ENCODE results near the gene FGF14.

Gene FGF14

DNA sequence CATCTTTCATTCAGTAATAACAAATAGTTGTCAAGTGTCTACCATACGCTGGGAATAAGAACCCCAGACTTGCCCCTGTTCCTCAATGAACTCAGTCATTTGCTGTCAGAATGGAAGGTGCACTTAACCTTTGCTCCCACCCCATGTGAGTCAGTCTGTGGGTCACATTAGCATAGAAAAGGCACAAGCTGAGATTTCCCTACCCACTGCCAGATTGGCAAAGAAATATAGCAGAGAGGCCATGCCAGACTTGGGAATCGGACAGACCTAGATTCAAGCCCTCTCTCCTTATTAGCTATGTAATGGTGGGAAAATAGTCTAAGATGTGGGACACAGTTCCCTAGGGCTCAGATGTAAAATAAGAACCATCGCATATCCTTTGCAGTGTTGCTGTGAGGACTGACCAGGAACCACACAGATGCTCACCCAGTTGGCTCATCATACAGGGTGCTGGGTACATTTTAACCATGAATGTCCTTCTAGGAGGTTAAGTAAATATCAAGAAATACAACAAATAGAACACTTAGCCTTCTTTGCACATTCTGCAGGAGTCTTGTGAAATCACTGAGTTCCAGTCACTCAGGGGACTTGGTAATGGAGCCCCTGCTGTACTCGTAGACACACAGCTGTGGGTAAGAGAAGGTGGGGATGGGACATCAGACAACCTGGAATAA, 218.2 kb downstream of the FGF14 start:
- POLR2A ChIA-PET, result no interaction called here
- H3K27ac ChIP-seq (ENCODE audit: extremely low read depth, low read depth, low read length), result no peak overlapping the region
- no peak overlapping the region for H3K4me3 ChIP-seq (ENCODE audit: low read depth, low read length)

GRCh38 chr13:102182170-102182569, 219.7 kb downstream of the FGF14 start:
- Histone ChIP-seq H3K9me3 (ENCODE audit: control insufficient read depth, insufficient read depth, low read depth, low read length) (no peaks in the 10 kb centered on the region), H3K4me3 (ENCODE audit: low read depth, low read length) (no peak overlapping the region), H3K27ac (ENCODE audit: extremely low read depth, low read depth, low read length) (no peak overlapping the region), H3K36me3 (ENCODE audit: control insufficient read depth in 2 of 2, insufficient read depth in 1 of 2, low read length in 2 of 2) (no peaks in the 10 kb centered on the region), H3K4me1 (ENCODE audit: control insufficient read depth, insufficient read depth, low read length) (no peaks in the 10 kb centered on the region)
- CTCF ChIA-PET, result no interaction called here
- POLR2A ChIA-PET, result no interaction called here
- TF ChIP-seq ZBTB6 (tag by site-specific recombination; IDR thresholded peaks at IDR 0.05) (no peak), ZNF521 (tag by site-specific recombination; IDR thresholded peaks at IDR 0.05) (no peak), ZNF48 (tag by site-specific recombination; IDR thresholded peaks at IDR 0.05) (no peak), ZNF266 (tag by site-specific recombination; IDR thresholded peaks at IDR 0.05; ENCODE audit: low read depth) (no peak), ZNF302 (tag by site-specific recombination; IDR thresholded peaks at IDR 0.05; ENCODE audit: low read depth) (no peak), ZNF202 (tag by site-specific recombination; IDR thresholded peaks at IDR 0.05; ENCODE audit: borderline replicate concordance) (no peak), MYNN (tag by site-specific recombination; IDR thresholded peaks at IDR 0.05; ENCODE audit: borderline replicate concordance) (no peak), KLF9 (tag by site-specific recombination; IDR thresholded peaks at IDR 0.05; ENCODE audit: low read depth) (no peak), ZBTB48 (tag by site-specific recombination; IDR thresholded peaks at IDR 0.05) (no peak), RBAK (tag by site-specific recombination; IDR thresholded peaks at IDR 0.05) (no peak), KLF16 (tag by site-specific recombination; IDR thresholded peaks at IDR 0.05) (no peak), ZNF791 (tag by site-specific recombination; IDR thresholded peaks at IDR 0.05) (no peak)
- TF ChIP-seq, protein P1, sequence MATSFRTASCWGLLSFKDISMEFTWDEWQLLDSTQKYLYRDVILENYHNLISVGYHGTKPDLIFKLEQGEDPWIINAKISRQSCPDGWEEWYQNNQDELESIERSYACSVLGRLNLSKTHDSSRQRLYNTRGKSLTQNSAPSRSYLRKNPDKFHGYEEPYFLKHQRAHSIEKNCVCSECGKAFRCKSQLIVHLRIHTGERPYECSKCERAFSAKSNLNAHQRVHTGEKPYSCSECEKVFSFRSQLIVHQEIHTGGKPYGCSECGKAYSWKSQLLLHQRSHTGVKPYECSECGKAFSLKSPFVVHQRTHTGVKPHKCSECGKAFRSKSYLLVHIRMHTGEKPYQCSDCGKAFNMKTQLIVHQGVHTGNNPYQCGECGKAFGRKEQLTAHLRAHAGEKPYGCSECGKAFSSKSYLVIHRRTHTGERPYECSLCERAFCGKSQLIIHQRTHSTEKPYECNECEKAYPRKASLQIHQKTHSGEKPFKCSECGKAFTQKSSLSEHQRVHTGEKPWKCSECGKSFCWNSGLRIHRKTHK (tag by site-specific recombination; IDR thresholded peaks at IDR 0.05), result no peak

More for the DNA sequence above, 218.2 kb downstream of the FGF14 start:
- CTCF ChIA-PET, result no interaction called here
- no peaks in the 10 kb centered on the region for H3K4me1 ChIP-seq (ENCODE audit: control insufficient read depth, insufficient read depth, low read length)
- TF ChIP-seq ZNF514 (tag by site-specific recombination; IDR thresholded peaks at IDR 0.05), result no peak
- TF ChIP-seq ZNF48 (tag by site-specific recombination; IDR thresholded peaks at IDR 0.05), result no peak
- TF ChIP-seq SALL2 (tag by site-specific recombination; IDR thresholded peaks at IDR 0.05; ENCODE audit: borderline replicate concordance), result no peak
- no peak for TF ChIP-seq ZBTB1 (tag by site-specific recombination; IDR thresholded peaks at IDR 0.05)
- TF ChIP-seq WT1 (tag by site-specific recombination; IDR thresholded peaks at IDR 0.05), result no peak
- no peak for TF ChIP-seq SP2 (tag by site-specific recombination; IDR thresholded peaks at IDR 0.05)
- no peak for TF ChIP-seq ZSCAN16 (tag by site-specific recombination; IDR thresholded peaks at IDR 0.05)
- no peak for TF ChIP-seq ZNF670 (tag by site-specific recombination; IDR thresholded peaks at IDR 0.05; ENCODE audit: low read depth)
- TF ChIP-seq ZNF701 (tag by site-specific recombination; IDR thresholded peaks at IDR 0.05), result no peak
- TF ChIP-seq OVOL3 (tag by site-specific recombination; IDR thresholded peaks at IDR 0.05), result no peak
- no peak for TF ChIP-seq ZFP3 (tag by site-specific recombination; IDR thresholded peaks at IDR 0.05; ENCODE audit: low read depth)
- no peak for TF ChIP-seq ZNF621 (tag by site-specific recombination; IDR thresholded peaks at IDR 0.05)
- TF ChIP-seq, protein P2, sequence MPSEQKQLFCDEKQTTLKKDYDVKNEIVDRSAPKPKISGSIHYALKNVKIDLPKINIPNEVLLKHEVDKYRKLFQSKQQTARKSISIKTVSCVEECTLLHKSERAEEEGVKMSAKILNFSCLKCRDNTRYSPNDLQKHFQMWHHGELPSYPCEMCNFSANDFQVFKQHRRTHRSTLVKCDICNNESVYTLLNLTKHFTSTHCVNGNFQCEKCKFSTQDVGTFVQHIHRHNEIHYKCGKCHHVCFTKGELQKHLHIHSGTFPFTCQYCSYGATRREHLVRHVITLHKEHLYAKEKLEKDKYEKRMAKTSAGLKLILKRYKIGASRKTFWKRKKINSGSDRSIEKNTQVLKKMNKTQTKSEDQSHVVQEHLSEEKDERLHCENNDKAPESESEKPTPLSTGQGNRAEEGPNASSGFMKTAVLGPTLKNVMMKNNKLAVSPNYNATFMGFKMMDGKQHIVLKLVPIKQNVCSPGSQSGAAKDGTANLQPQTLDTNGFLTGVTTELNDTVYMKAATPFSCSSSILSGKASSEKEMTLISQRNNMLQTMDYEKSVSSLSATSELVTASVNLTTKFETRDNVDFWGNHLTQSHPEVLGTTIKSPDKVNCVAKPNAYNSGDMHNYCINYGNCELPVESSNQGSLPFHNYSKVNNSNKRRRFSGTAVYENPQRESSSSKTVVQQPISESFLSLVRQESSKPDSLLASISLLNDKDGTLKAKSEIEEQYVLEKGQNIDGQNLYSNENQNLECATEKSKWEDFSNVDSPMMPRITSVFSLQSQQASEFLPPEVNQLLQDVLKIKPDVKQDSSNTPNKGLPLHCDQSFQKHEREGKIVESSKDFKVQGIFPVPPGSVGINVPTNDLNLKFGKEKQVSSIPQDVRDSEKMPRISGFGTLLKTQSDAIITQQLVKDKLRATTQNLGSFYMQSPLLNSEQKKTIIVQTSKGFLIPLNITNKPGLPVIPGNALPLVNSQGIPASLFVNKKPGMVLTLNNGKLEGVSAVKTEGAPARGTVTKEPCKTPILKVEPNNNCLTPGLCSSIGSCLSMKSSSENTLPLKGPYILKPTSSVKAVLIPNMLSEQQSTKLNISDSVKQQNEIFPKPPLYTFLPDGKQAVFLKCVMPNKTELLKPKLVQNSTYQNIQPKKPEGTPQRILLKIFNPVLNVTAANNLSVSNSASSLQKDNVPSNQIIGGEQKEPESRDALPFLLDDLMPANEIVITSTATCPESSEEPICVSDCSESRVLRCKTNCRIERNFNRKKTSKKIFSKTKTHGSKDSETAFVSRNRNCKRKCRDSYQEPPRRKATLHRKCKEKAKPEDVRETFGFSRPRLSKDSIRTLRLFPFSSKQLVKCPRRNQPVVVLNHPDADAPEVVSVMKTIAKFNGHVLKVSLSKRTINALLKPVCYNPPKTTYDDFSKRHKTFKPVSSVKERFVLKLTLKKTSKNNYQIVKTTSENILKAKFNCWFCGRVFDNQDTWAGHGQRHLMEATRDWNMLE (tag by site-specific recombination; conservative IDR thresholded peaks at IDR 0.05; ENCODE audit: low read depth), result no peak
- TF ChIP-seq ZBTB20 (tag by site-specific recombination; IDR thresholded peaks at IDR 0.05), result no peak
- TF ChIP-seq, protein P3, sequence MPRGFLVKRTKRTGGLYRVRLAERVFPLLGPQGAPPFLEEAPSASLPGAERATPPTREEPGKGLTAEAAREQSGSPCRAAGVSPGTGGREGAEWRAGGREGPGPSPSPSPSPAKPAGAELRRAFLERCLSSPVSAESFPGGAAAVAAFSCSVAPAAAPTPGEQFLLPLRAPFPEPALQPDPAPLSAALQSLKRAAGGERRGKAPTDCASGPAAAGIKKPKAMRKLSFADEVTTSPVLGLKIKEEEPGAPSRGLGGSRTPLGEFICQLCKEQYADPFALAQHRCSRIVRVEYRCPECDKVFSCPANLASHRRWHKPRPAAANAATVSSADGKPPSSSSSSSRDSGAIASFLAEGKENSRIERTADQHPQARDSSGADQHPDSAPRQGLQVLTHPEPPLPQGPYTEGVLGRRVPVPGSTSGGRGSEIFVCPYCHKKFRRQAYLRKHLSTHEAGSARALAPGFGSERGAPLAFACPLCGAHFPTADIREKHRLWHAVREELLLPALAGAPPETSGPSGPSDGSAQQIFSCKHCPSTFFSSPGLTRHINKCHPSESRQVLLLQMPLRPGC (tag by site-specific recombination; IDR thresholded peaks at IDR 0.05), result no peak
- TF ChIP-seq ZNF561 (tag by site-specific recombination; IDR thresholded peaks at IDR 0.05; ENCODE audit: borderline replicate concordance), result no peak
- no peak for TF ChIP-seq ZNF362 (tag by site-specific recombination; IDR thresholded peaks at IDR 0.05)
- H3K36me3 ChIP-seq (ENCODE audit: control insufficient read depth in 2 of 2, insufficient read depth in 1 of 2, low read length in 2 of 2), result no peaks in the 10 kb centered on the region
- H3K9me3 ChIP-seq (ENCODE audit: control insufficient read depth, insufficient read depth, low read depth, low read length), result no peaks in the 10 kb centered on the region
